Measurements from ENCODE around the gene KLHL26.

The KLHL26 gene

GRCh38 chr19:18608805-18609716 is 27.8 kb upstream of the KLHL26 start:
- Histone ChIP-seq H3K27ac (ENCODE audit: low read depth, low read length) (no peak overlapping the region), H3K4me2 (ENCODE audit: low read depth, low read length, poor library complexity, severe bottlenecking) (no peak overlapping the region), H3K36me3 (ENCODE audit: low read length) (no peaks in the 10 kb centered on the region), H3K9me3 (ENCODE audit: insufficient read depth, low read length) (no peaks in the 10 kb centered on the region), H4K20me1 (ENCODE audit: low read depth, low read length) (no peaks in the 10 kb centered on the region), H3K9me2 (replicated peaks; ENCODE audit: insufficient read depth, low read length) (no peaks in the 10 kb centered on the region), H2AFZ (ENCODE audit: low read depth, low read length, severe bottlenecking) (no peak overlapping the region), H3K79me2 (ENCODE audit: insufficient read depth, low read length) (no peaks in the 10 kb centered on the region), H3K4me3 (ENCODE audit: insufficient read depth, low read length, poor library complexity, severe bottlenecking) (no peak overlapping the region), H3K27me3 (ENCODE audit: low read length) (peaks cover 8% of the 10 kb centered on the region; the same call in 1 of the 2 replicates), H3F3A (ENCODE audit: insufficient read depth) (no peaks in the 10 kb centered on the region), H3K9ac (ENCODE audit: low read length) (no peak overlapping the region)
- TF ChIP-seq CTCF (IDR thresholded peaks at IDR 0.05; ENCODE audit: insufficient read depth, low read length, poor library complexity, severe bottlenecking) (no peak), EZH2phosphoT487 (conservative IDR thresholded peaks at IDR 0.05; ENCODE audit: low read length) (no peak)

- Histone ChIP-seq H3F3A (ENCODE audit: insufficient read depth) (no peaks in the 10 kb centered on the region), H3K9me3 (ENCODE audit: insufficient read depth, low read length) (no peaks in the 10 kb centered on the region), H3K27ac (ENCODE audit: low read depth, low read length) (no peak overlapping the region), H3K9ac (ENCODE audit: low read length) (no peak overlapping the region), H3K36me3 (ENCODE audit: low read length) (no peaks in the 10 kb centered on the region), H3K79me2 (ENCODE audit: insufficient read depth, low read length) (no peaks in the 10 kb centered on the region), H4K20me1 (ENCODE audit: low read depth, low read length) (no peaks in the 10 kb centered on the region), H3K9me2 (replicated peaks; ENCODE audit: insufficient read depth, low read length) (no peaks in the 10 kb centered on the region), H3K4me2 (ENCODE audit: low read depth, low read length, poor library complexity, severe bottlenecking) (no peak overlapping the region), H2AFZ (ENCODE audit: low read depth, low read length, severe bottlenecking) (no peak overlapping the region), H3K27me3 (ENCODE audit: low read length) (peaks cover 8% of the 10 kb centered on the region; the same call in 1 of the 2 replicates), H3K4me3 (ENCODE audit: insufficient read depth, low read length, poor library complexity, severe bottlenecking) (no peak overlapping the region)
- TF ChIP-seq CTCF (IDR thresholded peaks at IDR 0.05; ENCODE audit: insufficient read depth, low read length, poor library complexity, severe bottlenecking) (no peak), EZH2phosphoT487 (conservative IDR thresholded peaks at IDR 0.05; ENCODE audit: low read length) (no peak)
Observed at GRCh38 chr19:18609717-18610051, 27.1 kb upstream of the KLHL26 start.

GRCh38 chr19:18610245-18610555 is 26.6 kb upstream of the KLHL26 start:
- no peaks in the 10 kb centered on the region for H3K9me2 ChIP-seq (replicated peaks; ENCODE audit: insufficient read depth, low read length)
- H3K36me3 ChIP-seq (ENCODE audit: low read length): no peaks in the 10 kb centered on the region
- H3K4me3 ChIP-seq (ENCODE audit: insufficient read depth, low read length, poor library complexity, severe bottlenecking): no peak overlapping the region
- H3K9me3 ChIP-seq (ENCODE audit: insufficient read depth, low read length): no peaks in the 10 kb centered on the region
- H3K4me2 ChIP-seq (ENCODE audit: low read depth, low read length, poor library complexity, severe bottlenecking): no peak overlapping the region
- H3K9ac ChIP-seq (ENCODE audit: low read length): no peak overlapping the region
- H2AFZ ChIP-seq (ENCODE audit: low read depth, low read length, severe bottlenecking): no peak overlapping the region
- no peaks in the 10 kb centered on the region for H4K20me1 ChIP-seq (ENCODE audit: low read depth, low read length)
- no peaks in the 10 kb centered on the region for H3K79me2 ChIP-seq (ENCODE audit: insufficient read depth, low read length)
- H3F3A ChIP-seq (ENCODE audit: insufficient read depth): no peaks in the 10 kb centered on the region
- TF ChIP-seq CTCF (IDR thresholded peaks at IDR 0.05; ENCODE audit: insufficient read depth, low read length, poor library complexity, severe bottlenecking) (no peak), EZH2phosphoT487 (conservative IDR thresholded peaks at IDR 0.05; ENCODE audit: low read length) (no peak)
- peaks cover 8% of the 10 kb centered on the region; the same call in 1 of the 2 replicates for H3K27me3 ChIP-seq (ENCODE audit: low read length)
- H3K27ac ChIP-seq (ENCODE audit: low read depth, low read length): no peak overlapping the region

Data from SU-DHL-6 (cell line).